WTC11 (cell line): ENCODE measurements around the gene RGS7.
"Not testable (repeated sequence)": the region's sequence is repeated elsewhere in the genome, so short reads cannot be mapped to it uniquely, and the experiment has no call there.

Experiments used
- CTCF ChIP-seq: fragments of 200-600 bp; IDR thresholded peaks from 2 replicates; pipeline ENCODE4 v1.8.0; 2022; ENCODE audit warnings: antibody characterized with exemption
- MYBL2 ChIP-seq: sonication (generic); formaldehyde crosslinking; IDR thresholded peaks from 2 replicates; pipeline ENCODE4 v1.8.1; 2023; ENCODE audit warnings: mild to moderate bottlenecking, moderate library complexity, missing genetic modification reagents
- NR3C1 ChIP-seq: sonication (generic); formaldehyde crosslinking; conservative IDR thresholded peaks from 2 replicates; pipeline ENCODE4 v1.8.1; 2023; ENCODE audit warnings: low read depth, mild to moderate bottlenecking, missing genetic modification reagents
- OVOL2 ChIP-seq: fragments of 250-450 bp; sonication (Bioruptor Pico); IDR thresholded peaks from 2 replicates; pipeline ENCODE4 v1.9.0; 2021; ENCODE audit warnings: mild to moderate bottlenecking, borderline replicate concordance
- ZNF317 ChIP-seq: sonication (generic); formaldehyde crosslinking; IDR thresholded peaks from 2 replicates; pipeline ENCODE4 v1.8.1; 2023; ENCODE audit warnings: low read depth, mild to moderate bottlenecking, moderate library complexity, missing genetic modification reagents, borderline replicate concordance
- ZNF396 ChIP-seq: fragments of 250-450 bp; sonication (Bioruptor Pico); IDR thresholded peaks from 2 replicates; pipeline ENCODE4 v1.8.0; 2021; ENCODE audit warnings: mild to moderate bottlenecking, moderate library complexity, borderline replicate concordance
- ZSCAN18 ChIP-seq: fragments of 250-450 bp; sonication (Bioruptor Pico); IDR thresholded peaks from 2 replicates; pipeline ENCODE4 v2.1.2; 2022; ENCODE audit warnings: mild to moderate bottlenecking, moderate library complexity

- not testable (repeated sequence) for TF ChIP-seq NR3C1; CTCF; OVOL2 (CRISPR knock-in tag); ZNF396 (CRISPR knock-in tag); MYBL2 (CRISPR knock-in tag); ZSCAN18 (CRISPR knock-in tag); ZNF317 (CRISPR knock-in tag)
Measured at GRCh38 chr1:241302024-241302423, 55.0 kb downstream of the RGS7 start.
